Pancreas (tissue), 10 donors: ENCODE results near the gene RCCD1. TPM values are rescaled to one million over a fixed set of nuclear protein-coding genes. Genes with fewer than 3 reads are reported as not detected.
"Not testable (repeated sequence)": the region's sequence is repeated elsewhere in the genome, so short reads cannot be mapped to it uniquely, and the experiment has no call there.

Experiments used
- ATAC-seq, 4 donors: fragments of 200-7000 bp; cut with Tn5 transposase; one replicate each; pipeline versions ENCODE4 v1.8.0 to v1.9.1; 2020; ENCODE audit warnings: mild to moderate bottlenecking in 4 of 4, moderate library complexity in 4 of 4
- DNase-seq, 6 donors: peaks; one replicate each; pipeline ENCODE4 v3.0.0-alpha.2; 2020
- FAIRE-seq: peaks from 2 replicates; lab custom pipeline; 2012; peaks lifted over from hg19 to GRCh38; lab: Jason Lieb, UNC
- H3K27ac ChIP-seq, 4 donors: fragments of 200-600 bp; sonication (generic); 1 replicate in 3 of 4; 2 replicates in 1 of 4; pipeline versions ENCODE4 v1.5.0 to v1.8.0; 2020
- H3K27me3 ChIP-seq, 4 donors: fragments of 200-600 bp; one replicate each; pipeline ENCODE4 v1.8.0; 2021
- H3K36me3 ChIP-seq, 3 donors: fragments of 200-600 bp; sonication (generic) in 1 of 3; one replicate each; pipeline versions ENCODE4 v1.5.0 to v1.8.0; 2020 to 2021
- H3K4me1 ChIP-seq, 3 donors: fragments of 200-600 bp; one replicate each; pipeline ENCODE4 v1.8.0; 2021
- H3K4me3 ChIP-seq, 4 donors: fragments of 200-600 bp; sonication (generic) in 2 of 4; one replicate each; pipeline versions ENCODE4 v1.5.0 to v1.8.0; 2020 to 2021
- H3K9me3 ChIP-seq, 4 donors: fragments of 200-600 bp; one replicate each; pipeline ENCODE4 v1.8.0; 2021
- CTCF ChIP-seq, 4 donors: fragments of 200-600 bp; sonication (generic) in 3 of 4; IDR thresholded peaks; one replicate each; pipeline versions ENCODE4 v1.5.0 to v1.8.0; 2021; ENCODE audit warnings: antibody characterized with exemption in 4 of 4
- WGBS, 2 donors: extraction: QIAGEN DNeasy Blood & Tissue Kit; methylation state at CpG; one replicate each; pipeline ENCODE4 v1.1.7; 2013; 5-methylcytosine and 5-hydroxymethylcytosine counted together
- intact Hi-C, 3 donors: fragments of 100-400 bp; cut with DNase I; formaldehyde crosslinking; loops; one replicate each; pipeline versions ENCODE4 v1.11.1 to v1.14.2; 2022
- polyA plus RNA-seq, 2 donors: library from polyadenylated mRNA; stranded (reverse); fragments of 200-250 nt; gene quantifications; one replicate each; pipeline ENCODE4 v1.2.3, GENCODE V29; 2013
- total RNA-seq, 6 donors: library from RNA; stranded (reverse); fragmentation: NEBNext Ultra II Directional in 4 of 6; extraction: Animal tissue kit (Norgen Biotek cat#: 25700) in 4 of 6; gene quantifications; one replicate each; pipeline versions ENCODE4 v1.2.1 to v1.2.4, GENCODE V29; 2021 to 2023
- donor health status: healthy with polysubstance abuse.
- donor health status: DM: no; HTN: no; CAD: no; lungs with moderate emphysema.
- donor health status: DM: no; HTN: no; CAD: no.
- donor health status: control.
- donor health status: control.
- donor health status: Bipolar disorder and iron deficiency.
- donor health status: DM: yes; HTN: yes; CAD: no.
- donor health status: DM: no; HTN: no; CAD: no.
- donor health status: DM: no; HTN: no; CAD: no.
- donor health status: DM: yes; HTN: yes; CAD: no.

The RCCD1 gene
- total and polyA plus RNA-seq, 8 donors, result 6.6 to 12.2 (median 8.5) TPM

GRCh38 chr15:90924375-90924774 is 30.3 kb upstream of the RCCD1 start:
- 84 to 91% methylated on average over 5 of the region's 5 CpGs for WGBS, 2 donors
- H3K36me3 ChIP-seq, result peaks cover 0 to 20% (median 9%) of the 10 kb centered on the region in 3 donors
- FAIRE-seq, result no peak

GRCh38 chr15:90926766-90927165 is 27.9 kb upstream of the RCCD1 start:
- H3K9me3 ChIP-seq, H3K4me3 ChIP-seq, FAIRE-seq, H3K27ac ChIP-seq, intact Hi-C loops, H3K36me3 ChIP-seq, H3K27me3 ChIP-seq, ATAC-seq: not testable (repeated sequence)
- WGBS, 2 donors, result 87 to 92% methylated on average over 10 of the region's 10 CpGs
- H3K4me1 ChIP-seq, result peaks cover 0 to 21% (median 10%) of the 10 kb centered on the region in 3 donors
- peak in 1 of 6 donors; percentile 1 for DNase-seq

More at GRCh38 chr15:90924375-90924774, 30.3 kb upstream of the RCCD1 start:
- DNase-seq, result no peak
- Histone ChIP-seq H3K27ac (no peak overlapping the region), H3K4me3 (no peak overlapping the region), H3K27me3 (no peaks in the 10 kb centered on the region), H3K9me3 (no peaks in the 10 kb centered on the region), H3K4me1 (peaks cover 0 to 9% (median 0%) of the 10 kb centered on the region in 3 donors)
- intact Hi-C loops, result no loop called here
- no peak for TF ChIP-seq CTCF (IDR thresholded peaks at IDR 0.05)
- ATAC-seq, result no peak

GRCh38 chr15:90928106-90928505 is 26.6 kb upstream of the RCCD1 start:
- H3K36me3 ChIP-seq, H3K27me3 ChIP-seq, H3K27ac ChIP-seq, H3K9me3 ChIP-seq, DNase-seq, intact Hi-C loops, FAIRE-seq, H3K4me3 ChIP-seq, ATAC-seq: not testable (repeated sequence)
- peaks cover 0 to 21% (median 10%) of the 10 kb centered on the region in 3 donors for H3K4me1 ChIP-seq
- 95 to 96% methylated on average over 7 of the region's 7 CpGs for WGBS, 2 donors

- H3K4me1 ChIP-seq, result peaks cover 0 to 21% (median 11%) of the 10 kb centered on the region in 3 donors
- FAIRE-seq (no peak), ATAC-seq (no peak), DNase-seq (peak in 1 of 6 donors; percentile 15)
- H3K4me3 ChIP-seq, result peak overlapping the region; percentile 38 to 84 (median 54)
- no peak for TF ChIP-seq CTCF (IDR thresholded peaks at IDR 0.05)
- 46 to 51% methylated on average over 21 of the region's 21 CpGs for WGBS, 2 donors
- peak overlapping the region; percentile 71 to 96 (median 84) for H3K27ac ChIP-seq
- no peaks in the 10 kb centered on the region for H3K9me3 ChIP-seq
- intact Hi-C loops, result no loop called here
- no peaks in the 10 kb centered on the region for H3K27me3 ChIP-seq
- no peaks in the 10 kb centered on the region for H3K36me3 ChIP-seq
Observed at GRCh38 chr15:90929246-90930019, 25.3 kb upstream of the RCCD1 start.

- Histone ChIP-seq H3K27me3 (no peaks in the 10 kb centered on the region), H3K4me3 (peak overlapping the region in 3 of 4 donors; percentile 38 to 84 (median 76)), H3K36me3 (no peaks in the 10 kb centered on the region), H3K4me1 (peaks cover 0 to 25% (median 14%) of the 10 kb centered on the region in 3 donors), H3K27ac (peak overlapping the region; percentile 91 to 96 (median 92)), H3K9me3 (no peaks in the 10 kb centered on the region)
- ATAC-seq (no peak), DNase-seq (peak in 1 of 6 donors; percentile 35), FAIRE-seq (no peak)
- intact Hi-C loops, result no loop called here
- no peak for TF ChIP-seq CTCF (IDR thresholded peaks at IDR 0.05)
- 44 to 53% methylated on average over 15 of the region's 15 CpGs for WGBS, 2 donors
Observed at GRCh38 chr15:90930861-90931574, 23.7 kb upstream of the RCCD1 start.
